22Rv1 (cell line): ENCODE results near the gene TNC.

Experiments used
- ZFX ChIP-seq: fragments of 450-650 bp; IDR thresholded peaks from 2 replicates; pipeline ENCODE4 v1.6.1; 2017; ENCODE audit warnings: antibody characterized with exemption, borderline replicate concordance
- TF ChIP-seq, protein P1 (sequence below): fragments of 450-650 bp; IDR thresholded peaks from 2 replicates; pipeline ENCODE4 v1.5.1; 2017; ENCODE audit warnings: mild to moderate bottlenecking

DNA sequence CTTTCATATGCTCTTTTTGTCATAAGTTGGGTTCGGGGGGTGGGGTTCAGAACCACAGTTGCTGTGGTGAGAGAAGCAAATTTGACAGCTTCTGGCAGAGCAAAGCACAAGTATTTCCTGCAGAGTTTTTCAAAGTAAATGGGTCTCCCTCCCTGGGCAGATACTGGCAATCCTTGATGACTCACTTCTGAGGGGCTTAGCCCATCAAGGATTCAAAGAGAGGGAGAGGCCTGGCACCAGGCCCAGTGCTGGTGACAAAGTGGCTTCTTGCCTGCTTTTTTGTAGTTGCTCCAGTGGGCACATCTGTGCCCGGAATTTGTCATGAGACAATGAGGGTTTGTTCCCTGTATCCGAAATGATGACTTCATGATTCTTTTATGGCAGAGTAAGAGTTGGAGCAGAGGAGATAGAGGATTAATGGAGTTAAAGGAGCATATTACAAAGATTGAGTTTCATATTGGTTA lies 46.6 kb upstream of the TNC start:
- TF ChIP-seq, protein P1, sequence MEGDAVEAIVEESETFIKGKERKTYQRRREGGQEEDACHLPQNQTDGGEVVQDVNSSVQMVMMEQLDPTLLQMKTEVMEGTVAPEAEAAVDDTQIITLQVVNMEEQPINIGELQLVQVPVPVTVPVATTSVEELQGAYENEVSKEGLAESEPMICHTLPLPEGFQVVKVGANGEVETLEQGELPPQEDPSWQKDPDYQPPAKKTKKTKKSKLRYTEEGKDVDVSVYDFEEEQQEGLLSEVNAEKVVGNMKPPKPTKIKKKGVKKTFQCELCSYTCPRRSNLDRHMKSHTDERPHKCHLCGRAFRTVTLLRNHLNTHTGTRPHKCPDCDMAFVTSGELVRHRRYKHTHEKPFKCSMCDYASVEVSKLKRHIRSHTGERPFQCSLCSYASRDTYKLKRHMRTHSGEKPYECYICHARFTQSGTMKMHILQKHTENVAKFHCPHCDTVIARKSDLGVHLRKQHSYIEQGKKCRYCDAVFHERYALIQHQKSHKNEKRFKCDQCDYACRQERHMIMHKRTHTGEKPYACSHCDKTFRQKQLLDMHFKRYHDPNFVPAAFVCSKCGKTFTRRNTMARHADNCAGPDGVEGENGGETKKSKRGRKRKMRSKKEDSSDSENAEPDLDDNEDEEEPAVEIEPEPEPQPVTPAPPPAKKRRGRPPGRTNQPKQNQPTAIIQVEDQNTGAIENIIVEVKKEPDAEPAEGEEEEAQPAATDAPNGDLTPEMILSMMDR, result no peak
- no peak for TF ChIP-seq ZFX
